Fibroblast of lung (primary cell): ENCODE data around the gene CACNA2D3.

Experiments used
- CTCF ChIP-seq, 2 donors: IDR thresholded peaks in 1 of 2; conservative IDR thresholded peaks in 1 of 2; 1 replicate in 1 of 2; 2 replicates in 1 of 2; pipeline ENCODE4 v1.5.1; 2011 to 2012; ENCODE audit warnings: low read length in 2 of 2, control low read depth in 1 of 2, inconsistent platforms in 1 of 2, low read depth in 1 of 2, mild to moderate bottlenecking in 1 of 2
- EZH2 ChIP-seq: IDR thresholded peaks from 2 replicates; pipeline ENCODE4 v1.5.1; 2012; ENCODE audit warnings: low read length, control low read depth, mild to moderate bottlenecking; ENCODE audit errors: missing control alignments

- TF ChIP-seq CTCF (conservative IDR thresholded peaks at IDR 0.05 in 1 of 2, IDR thresholded peaks at IDR 0.05 in 1 of 2; ENCODE audit: low read depth in 1 of 2, low read length in 2 of 2) (no peak), EZH2 (no peak)
Observed at GRCh38 chr3:54819946-54820345, 697.6 kb downstream of the CACNA2D3 start.
